HG03457 (cell line): ENCODE data around the gene MTFMT.
"Not testable (repeated sequence)": the region's sequence is repeated elsewhere in the genome, so short reads cannot be mapped to it uniquely, and the experiment has no call there.

Experiments used
- ATAC-seq: cut with Tn5 transposase; IDR thresholded peaks from one replicate; pipeline ENCODE4 v1.9.1; 2021; ENCODE audit warnings: moderate number of reproducible peaks; ENCODE audit not compliant: unreplicated experiment

The MTFMT gene

GRCh38 chr15:65060641-65061397, 31.4 kb upstream of the MTFMT start:
- ATAC-seq = no peak

- ATAC-seq = no peak
Observed at GRCh38 chr15:65059931-65060596, 30.6 kb upstream of the MTFMT start.

GRCh38 chr15:65059369-65059750, 29.9 kb upstream of the MTFMT start:
- ATAC-seq = no peak

- ATAC-seq = no peak
Observed at GRCh38 chr15:65058394-65059368, 29.2 kb upstream of the MTFMT start.

GRCh38 chr15:65057549-65057940, 28.1 kb upstream of the MTFMT start:
- ATAC-seq = no peak

GRCh38 chr15:65056868-65057548, 27.6 kb upstream of the MTFMT start:
- ATAC-seq = no peak

- no peak for ATAC-seq
Observed at GRCh38 chr15:65056106-65056505, 26.7 kb upstream of the MTFMT start.

GRCh38 chr15:65055201-65055870, 25.9 kb upstream of the MTFMT start:
- no peak for ATAC-seq

- no peak for ATAC-seq
Observed at GRCh38 chr15:65054333-65055200, 25.1 kb upstream of the MTFMT start.

GRCh38 chr15:65052956-65053355, 23.5 kb upstream of the MTFMT start:
- no peak for ATAC-seq

- ATAC-seq = no peak
Observed at GRCh38 chr15:65051266-65051665, 21.8 kb upstream of the MTFMT start.

GRCh38 chr15:65050270-65050669, 20.8 kb upstream of the MTFMT start:
- ATAC-seq = no peak

- peak; percentile 77 for ATAC-seq
Observed at GRCh38 chr15:65049418-65049840, 20.0 kb upstream of the MTFMT start.

- ATAC-seq = no peak
Observed at GRCh38 chr15:65048241-65048640, 18.8 kb upstream of the MTFMT start.

- ATAC-seq = no peak
Observed at GRCh38 chr15:65044724-65045481, 15.5 kb upstream of the MTFMT start, which contains the start of gene SLC51B. Gene SLC51B, plus strand, starts transcription at chr15:65045387. Its CDS starts 4,618 bp downstream, at chr15:65050005.

- not testable (repeated sequence) for ATAC-seq
Observed at GRCh38 chr15:65044218-65044617, 14.8 kb upstream of the MTFMT start.

GRCh38 chr15:65042776-65043327, 13.4 kb upstream of the MTFMT start:
- no peak for ATAC-seq

- no peak for ATAC-seq
Observed at GRCh38 chr15:65041787-65042186, 12.3 kb upstream of the MTFMT start.
